LoVo (cell line): ENCODE data around the gene UBE2J2.

Experiments
- DNase-seq: peaks from one replicate; pipeline ENCODE4 v3.0.0-alpha.2; 2016; ENCODE audit warnings: low spot score

Gene UBE2J2

GRCh38 chr1:1226566-1227362, 46.9 kb downstream of the UBE2J2 start:
- DNase-seq: no peak

- DNase-seq: no peak
Measured at GRCh38 chr1:1225913-1226312, 47.7 kb downstream of the UBE2J2 start.

- no peak for DNase-seq
Measured at GRCh38 chr1:1225238-1225845, 48.3 kb downstream of the UBE2J2 start.

GRCh38 chr1:1223891-1224290, 49.8 kb downstream of the UBE2J2 start:
- no peak for DNase-seq

GRCh38 chr1:1223321-1223720, 50.3 kb downstream of the UBE2J2 start:
- no peak for DNase-seq

- DNase-seq: no peak
Measured at GRCh38 chr1:1222575-1223225, 51.0 kb downstream of the UBE2J2 start.

GRCh38 chr1:1221887-1222574, 51.6 kb downstream of the UBE2J2 start:
- no peak for DNase-seq

GRCh38 chr1:1220197-1220596, 53.5 kb downstream of the UBE2J2 start:
- DNase-seq: no peak

GRCh38 chr1:1219341-1219740, 54.3 kb downstream of the UBE2J2 start:
- DNase-seq: no peak

GRCh38 chr1:1218524-1219200, 55.0 kb downstream of the UBE2J2 start:
- no peak for DNase-seq

GRCh38 chr1:1217621-1218523, 55.8 kb downstream of the UBE2J2 start:
- DNase-seq: peak; percentile 77

- no peak for DNase-seq
Measured at GRCh38 chr1:1216770-1217620, 56.7 kb downstream of the UBE2J2 start.

- no peak for DNase-seq
Measured at GRCh38 chr1:1215881-1216605, 57.6 kb downstream of the UBE2J2 start.

- no peak for DNase-seq
Measured at GRCh38 chr1:1215080-1215676, 58.5 kb downstream of the UBE2J2 start.

GRCh38 chr1:1213345-1214265, 60.0 kb downstream of the UBE2J2 start, which contains the start of gene TNFRSF4:
Gene TNFRSF4, minus strand, starts transcription at chr1:1214153. Its CDS starts 26 bp downstream, at chr1:1214127.
- DNase-seq: no peak

GRCh38 chr1:1212780-1213344, 60.8 kb downstream of the UBE2J2 start:
- DNase-seq: no peak
